Bronchial smooth muscle cell (primary cell): Measurements from ENCODE around the gene C1orf50. TPM values are rescaled to one million over a fixed set of nuclear protein-coding genes. Genes with fewer than 3 reads are reported as not detected.

Experiments used
- total RNA-seq: library from RNA; depleted of rRNA; stranded (reverse); fragments of >200 nt; gene quantifications from 2 replicates; pipeline ENCODE4 v1.2.1, GENCODE V29; 2014

The C1orf50 gene
- total RNA-seq = 3.1 and 4.1 TPM in 2 replicates

GRCh38 chr1:42766741-42767509 is at the start of gene C1orf50, which contains the start of gene P3H1:
Gene C1orf50, plus strand, starts transcription at chr1:42767249. Its CDS starts 63 bp downstream, at chr1:42767312.
Gene P3H1, minus strand, starts transcription at chr1:42767028. Its CDS starts 57 bp downstream, at chr1:42766971.

GRCh38 chr1:42739753-42740700 is 27.0 kb upstream of the C1orf50 start, which contains the start of gene CLDN19:
Gene CLDN19, minus strand, starts transcription at chr1:42740236. Its CDS starts 173 bp downstream, at chr1:42740063.

GRCh38 chr1:42784946-42785693 is 18.1 kb downstream of the C1orf50 start, which contains the start of gene TMEM269:
Gene TMEM269, plus strand, starts transcription at chr1:42784991. Its CDS starts 4,903 bp downstream, at chr1:42789894.

GRCh38 chr1:42816585-42817439 is 49.8 kb downstream of the C1orf50 start, which contains the start of the genes ERMAP and SVBP:
Gene ERMAP, plus strand, starts transcription at chr1:42817122. Its CDS starts 13,327 bp downstream, at chr1:42830449.
Gene SVBP, minus strand, starts transcription at chr1:42817397. Its CDS starts 853 bp downstream, at chr1:42816544.

Other genes with a start within 250 kb of the C1orf50 start
- gene PPIH, start 108.8 kb upstream of the C1orf50 start, total RNA-seq = 18.1 and 23.6 TPM in 2 replicates
- gene YBX1, start 84.8 kb upstream of the C1orf50 start, total RNA-seq = 952 and 1,093 TPM in 2 replicates
- gene CLDN19, start 27.0 kb upstream of the C1orf50 start, total RNA-seq = under 0.01 TPM in 1 of 2 replicates, not detected in the other
- 66.6 and 74.6 TPM in 2 replicates for gene P3H1, start 221 bp upstream of the C1orf50 start, total RNA-seq
- under 0.01 TPM in 1 of 2 replicates, not detected in the other for gene TMEM269, start 17.7 kb downstream of the C1orf50 start, total RNA-seq
- gene ERMAP, start 49.9 kb downstream of the C1orf50 start, total RNA-seq = 12.9 and 21.3 TPM in 2 replicates
- gene SVBP, start 50.1 kb downstream of the C1orf50 start, total RNA-seq = 10.0 and 22.1 TPM in 2 replicates
- gene ZNF691, start 79.4 kb downstream of the C1orf50 start, total RNA-seq = 8.2 and 10.6 TPM in 2 replicates
- 14.0 and 19.9 TPM in 2 replicates for gene SLC2A1, start 191.6 kb downstream of the C1orf50 start, total RNA-seq